Breast epithelium (tissue), 4 donors: Measurements from ENCODE around the gene SNX4. TPM values are rescaled to one million over a fixed set of nuclear protein-coding genes. Genes with fewer than 3 reads are reported as not detected.
A peak's percentile ranks its signal among the peaks of the same experiment; 100 is the strongest.

Experiments
- DNase-seq, 2 donors: peaks; one replicate each; pipeline ENCODE4 v3.0.0-alpha.2; 2019; ENCODE audit warnings: low spot score in 2 of 2
- H3K27ac ChIP-seq, 2 donors: fragments of 200-600 bp; sonication (generic) in 1 of 2; one replicate each; pipeline ENCODE4 v1.5.1; 2016 to 2019; ENCODE audit warnings: mild to moderate bottlenecking in 1 of 2
- H3K27me3 ChIP-seq, 2 donors: fragments of 200-600 bp; sonication (generic) in 1 of 2; one replicate each; pipeline versions ENCODE4 v1.5.1 to v1.6.0; 2017 to 2019; ENCODE audit warnings: control low read depth in 1 of 2, mild to moderate bottlenecking in 1 of 2
- H3K36me3 ChIP-seq: fragments of 200-600 bp; one replicate; pipeline ENCODE4 v1.5.1; 2019
- H3K4me1 ChIP-seq, 2 donors: fragments of 200-600 bp; sonication (generic); one replicate each; pipeline ENCODE4 v1.5.1; 2016 to 2019; ENCODE audit warnings: control low read depth in 1 of 2
- H3K4me3 ChIP-seq, 3 donors: fragments of 200-600 bp; sonication (generic); 1 replicate in 2 of 3; 2 replicates in 1 of 3; pipeline ENCODE4 v1.5.1; 2016 to 2019; ENCODE audit warnings: mild to moderate bottlenecking in 3 of 3, moderate library complexity in 2 of 3
- H3K9me3 ChIP-seq, 2 donors: fragments of 200-600 bp; sonication (generic) in 1 of 2; one replicate each; pipeline ENCODE4 v1.5.1; 2016 to 2019; ENCODE audit warnings: control low read depth in 1 of 2
- POLR2A ChIP-seq: fragments of 450-650 bp; IDR thresholded peaks from one replicate; pipeline ENCODE4 v1.6.1; 2016; ENCODE audit warnings: antibody characterized with exemption, mild to moderate bottlenecking, moderate library complexity
- POLR2AphosphoS5 ChIP-seq, 3 donors: sonication (generic); formaldehyde crosslinking; IDR thresholded peaks; one replicate each; pipeline ENCODE4 v1.6.1; 2017; ENCODE audit warnings: antibody characterized with exemption in 3 of 3
- intact Hi-C: fragments of 100-400 bp; cut with DNase I; formaldehyde crosslinking; loops from one replicate; pipeline ENCODE4 v1.15.1; 2023; ENCODE audit warnings: low total_unique reads
- total RNA-seq, 3 donors: library from RNA; depleted of rRNA; stranded (reverse); fragments of >200 nt; gene quantifications; one replicate each; pipeline ENCODE4 v1.1.0, GENCODE V29; 2016
- TF ChIP-seq, protein P1 (sequence below), 3 donors: fragments of 450-650 bp; IDR thresholded peaks; one replicate each; pipeline ENCODE4 v1.5.1; 2016 to 2017; ENCODE audit warnings: antibody characterized with exemption in 3 of 3, mild to moderate bottlenecking in 3 of 3, moderate library complexity in 3 of 3

Gene SNX4
- total RNA-seq, 3 donors from 2014 or later, result 35.7 to 51.4 (median 50.1) TPM

DNA sequence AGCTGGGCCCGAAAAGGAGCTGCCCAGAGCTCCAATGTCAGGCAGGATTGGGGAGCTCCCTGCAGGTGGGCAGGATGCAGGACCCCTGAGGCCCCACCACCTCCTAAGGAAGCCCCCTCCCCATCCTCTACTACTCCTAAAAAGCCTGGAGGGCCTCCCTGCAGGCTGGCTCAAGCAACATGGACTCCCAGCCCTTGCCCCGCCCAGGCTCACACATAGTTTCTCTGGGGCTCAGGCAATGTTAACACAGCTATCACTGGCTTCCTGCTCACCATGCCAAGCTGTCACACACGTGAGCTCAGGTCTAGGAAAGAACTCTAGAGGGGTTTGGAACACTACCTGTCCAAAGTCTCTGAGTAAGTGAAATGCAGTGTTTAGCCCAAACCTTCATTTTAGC lies 79.4 kb downstream of the SNX4 start:
- Histone ChIP-seq H3K36me3 (no peaks in the 10 kb centered on the region), H3K9me3 (peaks cover 8 to 12% of the 10 kb centered on the region in 2 donors), H3K27ac (no peak overlapping the region), H3K4me3 (no peak overlapping the region), H3K4me1 (no peaks in the 10 kb centered on the region), H3K27me3 (no peaks in the 10 kb centered on the region)
- no peak for DNase-seq
- TF ChIP-seq POLR2A (no peak), POLR2AphosphoS5 (IDR thresholded peaks at IDR 0.05) (no peak)
- TF ChIP-seq, protein P1, sequence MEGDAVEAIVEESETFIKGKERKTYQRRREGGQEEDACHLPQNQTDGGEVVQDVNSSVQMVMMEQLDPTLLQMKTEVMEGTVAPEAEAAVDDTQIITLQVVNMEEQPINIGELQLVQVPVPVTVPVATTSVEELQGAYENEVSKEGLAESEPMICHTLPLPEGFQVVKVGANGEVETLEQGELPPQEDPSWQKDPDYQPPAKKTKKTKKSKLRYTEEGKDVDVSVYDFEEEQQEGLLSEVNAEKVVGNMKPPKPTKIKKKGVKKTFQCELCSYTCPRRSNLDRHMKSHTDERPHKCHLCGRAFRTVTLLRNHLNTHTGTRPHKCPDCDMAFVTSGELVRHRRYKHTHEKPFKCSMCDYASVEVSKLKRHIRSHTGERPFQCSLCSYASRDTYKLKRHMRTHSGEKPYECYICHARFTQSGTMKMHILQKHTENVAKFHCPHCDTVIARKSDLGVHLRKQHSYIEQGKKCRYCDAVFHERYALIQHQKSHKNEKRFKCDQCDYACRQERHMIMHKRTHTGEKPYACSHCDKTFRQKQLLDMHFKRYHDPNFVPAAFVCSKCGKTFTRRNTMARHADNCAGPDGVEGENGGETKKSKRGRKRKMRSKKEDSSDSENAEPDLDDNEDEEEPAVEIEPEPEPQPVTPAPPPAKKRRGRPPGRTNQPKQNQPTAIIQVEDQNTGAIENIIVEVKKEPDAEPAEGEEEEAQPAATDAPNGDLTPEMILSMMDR (IDR thresholded peaks at IDR 0.05), result no peak
- intact Hi-C loops, result no loop called here

DNA sequence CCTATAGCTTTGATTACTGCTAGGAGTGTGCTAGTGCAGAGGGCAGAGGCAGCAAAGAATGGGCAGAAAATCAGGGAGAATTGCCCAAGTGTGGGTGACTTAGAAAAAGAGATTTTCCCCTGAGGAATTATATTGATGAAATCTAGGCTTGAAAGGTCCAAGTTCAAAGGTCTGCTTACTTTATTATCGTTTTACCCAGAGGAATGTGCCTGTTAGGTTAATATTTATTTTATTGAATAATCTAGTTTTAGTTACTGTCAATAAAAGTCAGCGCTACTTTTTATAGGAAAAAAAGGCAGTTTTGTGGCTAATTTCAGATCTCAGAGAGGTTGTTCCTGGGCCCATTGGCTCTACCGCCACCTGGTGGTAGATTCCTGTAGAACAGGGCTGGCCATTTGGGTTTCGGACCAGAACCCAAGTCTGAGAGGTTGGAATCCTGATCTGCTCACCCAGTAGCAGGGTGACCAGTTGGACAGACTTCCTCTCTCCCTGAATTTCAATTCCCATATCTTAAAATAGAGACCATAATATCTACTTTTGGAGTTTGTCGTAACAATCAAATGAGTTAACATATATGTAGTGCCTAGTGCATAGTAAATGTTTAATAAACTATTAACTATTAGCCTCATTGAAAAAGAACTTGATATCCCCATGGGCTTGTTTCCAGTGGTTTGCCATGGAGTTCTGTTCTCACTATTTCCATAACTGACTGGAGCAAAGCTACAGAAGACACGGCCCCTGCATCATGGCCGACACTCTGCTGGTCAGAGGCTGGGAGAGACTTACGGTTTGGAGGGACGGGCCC lies 82.2 kb downstream of the SNX4 start:
- H3K4me1 ChIP-seq, result no peaks in the 10 kb centered on the region
- DNase-seq, result peak; percentile 24 to 56
- H3K27ac ChIP-seq, result no peak overlapping the region
- H3K36me3 ChIP-seq, result no peaks in the 10 kb centered on the region
- no peaks in the 10 kb centered on the region for H3K27me3 ChIP-seq
- intact Hi-C loops, result loop anchor here (5.0 kb wide), 1 partner anchor 676 kb away; no protein-coding TSS in a partner anchor
- peaks cover 1 to 3% of the 10 kb centered on the region in 2 donors for H3K9me3 ChIP-seq
- TF ChIP-seq, protein P1 (IDR thresholded peaks at IDR 0.05), result peak; percentile 82 to 89 (median 89)
- TF ChIP-seq POLR2A, result no peak
- no peak for TF ChIP-seq POLR2AphosphoS5 (IDR thresholded peaks at IDR 0.05)
- H3K4me3 ChIP-seq, result no peak overlapping the region

DNA sequence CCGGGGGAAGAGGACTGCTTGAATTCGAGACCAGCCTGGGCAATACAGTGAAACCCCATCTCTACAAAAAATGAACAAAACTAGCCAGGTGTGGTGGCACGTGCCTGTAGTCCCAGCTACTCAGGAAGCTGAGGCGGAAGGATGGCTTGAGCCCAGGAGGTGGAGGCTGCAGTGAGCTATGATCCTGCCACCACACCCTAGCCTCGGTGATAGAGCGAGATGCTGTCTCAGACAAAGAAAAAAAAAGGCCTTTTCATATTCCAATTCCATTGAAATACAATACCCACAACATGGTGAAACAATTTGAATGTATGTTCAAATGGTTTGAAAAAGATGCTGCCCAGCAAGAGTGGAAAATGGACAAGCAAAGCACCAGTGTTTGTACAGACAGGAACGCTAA lies 83.1 kb downstream of the SNX4 start:
- no peak for DNase-seq
- Histone ChIP-seq H3K27ac (no peak overlapping the region), H3K36me3 (no peaks in the 10 kb centered on the region), H3K9me3 (peaks cover 0 to under 1% of the 10 kb centered on the region in 2 donors), H3K4me1 (no peaks in the 10 kb centered on the region), H3K27me3 (no peaks in the 10 kb centered on the region), H3K4me3 (no peak overlapping the region)
- intact Hi-C loops, result loop anchor here (5.0 kb wide), 1 partner anchor 675 kb away; no protein-coding TSS in a partner anchor
- TF ChIP-seq, protein P1 (IDR thresholded peaks at IDR 0.05), result no peak
- TF ChIP-seq POLR2A, result no peak
- TF ChIP-seq POLR2AphosphoS5 (IDR thresholded peaks at IDR 0.05), result no peak

DNA sequence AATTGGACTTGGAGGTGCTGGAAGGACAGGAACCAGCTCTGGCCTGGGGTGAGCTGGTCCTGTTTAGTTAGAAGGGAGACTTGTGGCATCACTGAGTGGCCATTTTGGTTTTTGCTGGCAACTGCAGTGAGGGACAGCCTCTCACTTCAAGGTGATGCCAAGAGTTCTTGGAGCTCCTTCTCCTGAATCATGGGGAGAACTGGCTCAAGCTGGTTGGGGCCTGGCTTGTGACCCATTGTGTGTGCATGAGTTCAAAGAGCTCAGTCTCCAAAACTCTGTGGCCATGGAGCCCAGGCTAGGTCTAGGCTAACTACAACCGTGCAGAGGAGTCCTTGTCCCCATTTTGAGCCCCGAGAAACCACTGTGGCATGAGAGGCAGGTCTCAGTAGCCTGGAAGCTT lies 84.8 kb downstream of the SNX4 start:
- H3K36me3 ChIP-seq, result no peaks in the 10 kb centered on the region
- no peaks in the 10 kb centered on the region for H3K27me3 ChIP-seq
- H3K9me3 ChIP-seq, result no peaks in the 10 kb centered on the region
- intact Hi-C loops, result loop anchor here (5.0 kb wide), 1 partner anchor 673 kb away; no protein-coding TSS in a partner anchor
- H3K27ac ChIP-seq, result no peak overlapping the region
- no peaks in the 10 kb centered on the region for H3K4me1 ChIP-seq
- TF ChIP-seq, protein P1 (IDR thresholded peaks at IDR 0.05), result no peak
- TF ChIP-seq POLR2AphosphoS5 (IDR thresholded peaks at IDR 0.05), result no peak
- TF ChIP-seq POLR2A, result no peak
- DNase-seq, result no peak
- H3K4me3 ChIP-seq, result no peak overlapping the region

DNA sequence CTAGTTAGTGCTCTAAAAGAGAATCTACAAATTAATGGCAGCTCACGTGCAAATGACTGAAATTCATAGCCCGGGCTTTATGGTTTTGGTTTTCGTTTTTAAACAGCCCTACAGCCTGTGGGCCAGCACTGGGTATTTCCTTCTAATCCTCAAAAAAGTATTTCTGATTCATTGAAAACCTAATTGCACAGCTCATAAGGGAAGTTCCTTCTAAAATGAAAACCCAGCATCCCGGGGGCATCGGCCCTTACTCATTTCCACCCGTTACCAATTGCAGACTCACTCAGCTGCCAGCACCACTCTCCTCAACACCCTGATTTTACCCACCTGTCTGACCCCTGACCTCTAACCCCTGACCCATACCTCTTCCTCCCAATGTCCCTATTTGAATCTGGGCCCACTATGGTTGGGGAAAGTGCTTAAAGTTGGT lies 85.4 kb downstream of the SNX4 start:
- H3K9me3 ChIP-seq, result no peaks in the 10 kb centered on the region
- no peak for DNase-seq
- intact Hi-C loops, result loop anchor here (5.0 kb wide), 1 partner anchor 672 kb away; no protein-coding TSS in a partner anchor
- no peak overlapping the region for H3K4me3 ChIP-seq
- no peaks in the 10 kb centered on the region for H3K4me1 ChIP-seq
- H3K27me3 ChIP-seq, result no peaks in the 10 kb centered on the region
- no peak overlapping the region for H3K27ac ChIP-seq
- TF ChIP-seq, protein P1 (IDR thresholded peaks at IDR 0.05), result no peak
- TF ChIP-seq POLR2AphosphoS5 (IDR thresholded peaks at IDR 0.05), result no peak
- TF ChIP-seq POLR2A, result no peak
- H3K36me3 ChIP-seq, result no peaks in the 10 kb centered on the region
